Measurements from ENCODE around the gene CHRNE. TPM values are rescaled to one million over a fixed set of nuclear protein-coding genes. Genes with fewer than 3 reads are reported as not detected.
"Not testable (repeated sequence)": the region's sequence is repeated elsewhere in the genome, so short reads cannot be mapped to it uniquely, and the experiment has no call there.

CHRNE gene
- polyA plus RNA-seq, 1 donor from 2014 or later, result 0.25 TPM

DNA sequence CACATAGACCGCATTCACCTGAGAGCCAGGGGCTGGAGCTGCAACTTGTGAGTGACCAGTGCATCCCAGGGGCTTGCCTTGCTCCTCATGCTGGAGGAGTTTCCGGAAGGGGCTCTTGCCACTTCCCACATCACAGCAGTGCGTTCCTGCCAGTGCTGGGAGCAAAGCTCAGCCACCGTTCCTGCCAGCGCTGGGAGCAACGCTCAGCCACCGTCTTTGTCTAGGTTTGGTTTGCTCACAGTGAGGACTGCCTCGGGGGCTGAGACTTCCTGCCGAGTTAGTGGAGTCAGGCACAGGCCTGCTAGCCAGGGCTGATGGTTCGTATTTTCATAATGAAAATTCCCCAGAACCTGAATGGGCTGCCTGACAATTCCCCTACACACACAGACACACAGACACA, 5.4 kb upstream of the CHRNE start:
- Histone ChIP-seq H3K4me3 (ENCODE audit: low read length) (no peak overlapping the region), H4K20me1 (ENCODE audit: insufficient read depth) (no peaks in the 10 kb centered on the region), H3K36me3 (ENCODE audit: insufficient read depth, low read length) (no peaks in the 10 kb centered on the region), H3K27me3 (ENCODE audit: insufficient read depth, low read depth, low read length) (no peaks in the 10 kb centered on the region), H3K79me2 (replicated peaks; ENCODE audit: insufficient read depth, low read length) (no peaks in the 10 kb centered on the region), H3K9me2 (ENCODE audit: insufficient read depth, low read length) (no peaks in the 10 kb centered on the region), H2AFZ (ENCODE audit: low read depth, low read length) (no peak overlapping the region), H3K9me3 (ENCODE audit: low read length) (no peaks in the 10 kb centered on the region), H3K27ac (ENCODE audit: low read length) (no peak overlapping the region), H3F3A (ENCODE audit: insufficient read depth, low read length, poor library complexity, severe bottlenecking) (no peaks in the 10 kb centered on the region), H3K4me2 (ENCODE audit: low read length) (no peak overlapping the region), H3K9ac (ENCODE audit: low read length) (no peak overlapping the region)
- TF ChIP-seq EZH2 (IDR thresholded peaks at IDR 0.05; ENCODE audit: borderline replicate concordance, insufficient read depth, low read length, poor library complexity, severe bottlenecking) (no peak), EP300 (conservative IDR thresholded peaks at IDR 0.05; ENCODE audit: poor library complexity, severe bottlenecking) (no peak), MXI1 (conservative IDR thresholded peaks at IDR 0.05; ENCODE audit: poor library complexity, severe bottlenecking) (no peak), RAD21 (conservative IDR thresholded peaks at IDR 0.05) (no peak), SMC3 (conservative IDR thresholded peaks at IDR 0.05; ENCODE audit: poor library complexity) (no peak), TAF1 (IDR thresholded peaks at IDR 0.05; ENCODE audit: low read depth) (no peak)
- TF ChIP-seq, protein P1, sequence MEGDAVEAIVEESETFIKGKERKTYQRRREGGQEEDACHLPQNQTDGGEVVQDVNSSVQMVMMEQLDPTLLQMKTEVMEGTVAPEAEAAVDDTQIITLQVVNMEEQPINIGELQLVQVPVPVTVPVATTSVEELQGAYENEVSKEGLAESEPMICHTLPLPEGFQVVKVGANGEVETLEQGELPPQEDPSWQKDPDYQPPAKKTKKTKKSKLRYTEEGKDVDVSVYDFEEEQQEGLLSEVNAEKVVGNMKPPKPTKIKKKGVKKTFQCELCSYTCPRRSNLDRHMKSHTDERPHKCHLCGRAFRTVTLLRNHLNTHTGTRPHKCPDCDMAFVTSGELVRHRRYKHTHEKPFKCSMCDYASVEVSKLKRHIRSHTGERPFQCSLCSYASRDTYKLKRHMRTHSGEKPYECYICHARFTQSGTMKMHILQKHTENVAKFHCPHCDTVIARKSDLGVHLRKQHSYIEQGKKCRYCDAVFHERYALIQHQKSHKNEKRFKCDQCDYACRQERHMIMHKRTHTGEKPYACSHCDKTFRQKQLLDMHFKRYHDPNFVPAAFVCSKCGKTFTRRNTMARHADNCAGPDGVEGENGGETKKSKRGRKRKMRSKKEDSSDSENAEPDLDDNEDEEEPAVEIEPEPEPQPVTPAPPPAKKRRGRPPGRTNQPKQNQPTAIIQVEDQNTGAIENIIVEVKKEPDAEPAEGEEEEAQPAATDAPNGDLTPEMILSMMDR (IDR thresholded peaks at IDR 0.05; ENCODE audit: poor library complexity, severe bottlenecking), result no peak
- TF ChIP-seq, protein P2, sequence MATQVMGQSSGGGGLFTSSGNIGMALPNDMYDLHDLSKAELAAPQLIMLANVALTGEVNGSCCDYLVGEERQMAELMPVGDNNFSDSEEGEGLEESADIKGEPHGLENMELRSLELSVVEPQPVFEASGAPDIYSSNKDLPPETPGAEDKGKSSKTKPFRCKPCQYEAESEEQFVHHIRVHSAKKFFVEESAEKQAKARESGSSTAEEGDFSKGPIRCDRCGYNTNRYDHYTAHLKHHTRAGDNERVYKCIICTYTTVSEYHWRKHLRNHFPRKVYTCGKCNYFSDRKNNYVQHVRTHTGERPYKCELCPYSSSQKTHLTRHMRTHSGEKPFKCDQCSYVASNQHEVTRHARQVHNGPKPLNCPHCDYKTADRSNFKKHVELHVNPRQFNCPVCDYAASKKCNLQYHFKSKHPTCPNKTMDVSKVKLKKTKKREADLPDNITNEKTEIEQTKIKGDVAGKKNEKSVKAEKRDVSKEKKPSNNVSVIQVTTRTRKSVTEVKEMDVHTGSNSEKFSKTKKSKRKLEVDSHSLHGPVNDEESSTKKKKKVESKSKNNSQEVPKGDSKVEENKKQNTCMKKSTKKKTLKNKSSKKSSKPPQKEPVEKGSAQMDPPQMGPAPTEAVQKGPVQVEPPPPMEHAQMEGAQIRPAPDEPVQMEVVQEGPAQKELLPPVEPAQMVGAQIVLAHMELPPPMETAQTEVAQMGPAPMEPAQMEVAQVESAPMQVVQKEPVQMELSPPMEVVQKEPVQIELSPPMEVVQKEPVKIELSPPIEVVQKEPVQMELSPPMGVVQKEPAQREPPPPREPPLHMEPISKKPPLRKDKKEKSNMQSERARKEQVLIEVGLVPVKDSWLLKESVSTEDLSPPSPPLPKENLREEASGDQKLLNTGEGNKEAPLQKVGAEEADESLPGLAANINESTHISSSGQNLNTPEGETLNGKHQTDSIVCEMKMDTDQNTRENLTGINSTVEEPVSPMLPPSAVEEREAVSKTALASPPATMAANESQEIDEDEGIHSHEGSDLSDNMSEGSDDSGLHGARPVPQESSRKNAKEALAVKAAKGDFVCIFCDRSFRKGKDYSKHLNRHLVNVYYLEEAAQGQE (IDR thresholded peaks at IDR 0.05; ENCODE audit: borderline replicate concordance), result no peak

DNA sequence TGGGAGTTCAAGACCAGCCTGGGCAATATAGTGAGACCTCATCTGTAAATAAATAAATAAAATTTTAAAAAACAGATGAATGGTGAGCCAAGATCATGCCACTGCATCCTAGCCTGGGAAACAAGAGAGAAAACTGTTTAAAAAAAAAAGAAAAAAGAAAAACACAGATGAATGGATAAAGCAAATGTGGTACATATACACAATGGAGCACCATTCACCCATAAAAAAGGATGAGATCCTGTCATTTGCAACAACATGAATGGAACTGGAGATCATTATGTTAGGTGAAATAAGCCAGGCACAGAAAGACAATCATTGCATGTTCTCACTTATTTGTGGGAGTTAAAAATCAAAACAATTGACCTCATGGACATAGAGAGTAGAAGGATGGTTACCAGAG, 3.7 kb upstream of the CHRNE start:
- H3K9me3 ChIP-seq (ENCODE audit: low read length); H2AFZ ChIP-seq (ENCODE audit: low read depth, low read length); H3F3A ChIP-seq (ENCODE audit: insufficient read depth, low read length, poor library complexity, severe bottlenecking); H4K20me1 ChIP-seq (ENCODE audit: insufficient read depth); H3K4me3 ChIP-seq (ENCODE audit: low read length); H3K9me2 ChIP-seq (ENCODE audit: insufficient read depth, low read length); H3K27ac ChIP-seq (ENCODE audit: low read length); H3K27me3 ChIP-seq (ENCODE audit: insufficient read depth, low read depth, low read length); H3K36me3 ChIP-seq (ENCODE audit: insufficient read depth, low read length); H3K9ac ChIP-seq (ENCODE audit: low read length); H3K79me2 ChIP-seq (replicated peaks; ENCODE audit: insufficient read depth, low read length); H3K4me2 ChIP-seq (ENCODE audit: low read length): not testable (repeated sequence)

DNA sequence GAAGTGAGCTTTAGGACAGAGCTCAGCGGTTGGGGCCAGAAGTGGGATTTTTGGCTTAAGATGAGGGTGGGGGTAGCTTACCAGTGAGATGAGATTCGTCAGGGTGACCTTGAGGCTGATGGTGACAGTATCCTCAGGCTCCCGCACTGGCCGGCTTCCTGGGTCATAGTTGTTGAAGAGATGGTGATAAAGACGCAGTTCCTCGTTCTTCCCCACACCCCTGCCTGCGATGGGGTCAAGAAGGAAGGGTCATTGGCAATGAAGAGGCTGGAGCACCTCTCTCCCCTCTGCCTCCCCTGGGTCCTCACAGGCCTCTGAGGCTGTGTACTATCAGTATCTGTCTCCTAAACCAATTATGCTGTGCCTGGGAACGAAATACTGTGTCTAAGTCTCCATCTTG, 358 bp downstream of the CHRNE start:
- H4K20me1 ChIP-seq (ENCODE audit: insufficient read depth), result no peaks in the 10 kb centered on the region
- H3K27ac ChIP-seq (ENCODE audit: low read length), result no peak overlapping the region
- no peaks in the 10 kb centered on the region for H3K27me3 ChIP-seq (ENCODE audit: insufficient read depth, low read depth, low read length)
- no peaks in the 10 kb centered on the region for H3K9me3 ChIP-seq (ENCODE audit: low read length)
- no peak overlapping the region for H3K4me2 ChIP-seq (ENCODE audit: low read length)
- H2AFZ ChIP-seq (ENCODE audit: low read depth, low read length), result no peak overlapping the region
- H3K79me2 ChIP-seq (replicated peaks; ENCODE audit: insufficient read depth, low read length), result no peaks in the 10 kb centered on the region
- H3K9me2 ChIP-seq (ENCODE audit: insufficient read depth, low read length), result no peaks in the 10 kb centered on the region
- H3K4me3 ChIP-seq (ENCODE audit: low read length), result no peak overlapping the region
- no peaks in the 10 kb centered on the region for H3F3A ChIP-seq (ENCODE audit: insufficient read depth, low read length, poor library complexity, severe bottlenecking)
- no peak overlapping the region for H3K9ac ChIP-seq (ENCODE audit: low read length)
- TF ChIP-seq POLR2AphosphoS5 (IDR thresholded peaks at IDR 0.05) (no peak), TAF1 (IDR thresholded peaks at IDR 0.05; ENCODE audit: low read depth) (no peak), EP300 (conservative IDR thresholded peaks at IDR 0.05; ENCODE audit: poor library complexity, severe bottlenecking) (no peak), SMC3 (conservative IDR thresholded peaks at IDR 0.05; ENCODE audit: poor library complexity) (no peak), RAD21 (conservative IDR thresholded peaks at IDR 0.05) (no peak), EZH2 (IDR thresholded peaks at IDR 0.05; ENCODE audit: borderline replicate concordance, insufficient read depth, low read length, poor library complexity, severe bottlenecking) (no peak), MXI1 (conservative IDR thresholded peaks at IDR 0.05; ENCODE audit: poor library complexity, severe bottlenecking) (no peak)
- TF ChIP-seq, protein P1 (IDR thresholded peaks at IDR 0.05; ENCODE audit: poor library complexity, severe bottlenecking), result no peak
- no peaks in the 10 kb centered on the region for H3K36me3 ChIP-seq (ENCODE audit: insufficient read depth, low read length)

All from neural cell (in vitro differentiated cells).